KMS-11 (cell line): ENCODE measurements around the gene CPM.

Source experiments
- H2AFZ ChIP-seq: fragments of 200-600 bp; sonication (generic); 2 replicates; pipeline ENCODE4 v1.6.1; 2016; ENCODE audit warnings: antibody characterized with exemption, mixed run types, low read depth
- H3K27ac ChIP-seq: fragments of 200-600 bp; sonication (generic); 2 replicates; pipeline ENCODE4 v1.6.1; 2016; ENCODE audit warnings: mild to moderate bottlenecking, mixed run types
- H3K27me3 ChIP-seq: fragments of 200-600 bp; sonication (generic); 2 replicates; pipeline ENCODE4 v1.6.1; 2017; ENCODE audit warnings: mild to moderate bottlenecking, low read depth, mixed run types, moderate library complexity; ENCODE audit not compliant: insufficient read depth
- H3K36me3 ChIP-seq: fragments of 200-600 bp; sonication (generic); 2 replicates; pipeline ENCODE4 v1.6.1; 2017; ENCODE audit warnings: mild to moderate bottlenecking, mixed run types; ENCODE audit not compliant: insufficient read depth
- H3K4me1 ChIP-seq: fragments of 200-600 bp; sonication (generic); 2 replicates; pipeline ENCODE4 v1.6.1; 2016; ENCODE audit warnings: mild to moderate bottlenecking, low read depth, mixed run types; ENCODE audit not compliant: poor library complexity, severe bottlenecking
- H3K4me2 ChIP-seq: fragments of 200-600 bp; sonication (generic); 2 replicates; pipeline ENCODE4 v1.7.0; 2016; ENCODE audit warnings: mild to moderate bottlenecking, mixed run types
- H3K4me3 ChIP-seq: fragments of 200-600 bp; sonication (generic); IDR thresholded peaks from 2 replicates; pipeline ENCODE4 v1.6.1; 2017; ENCODE audit warnings: low read depth, low read length, mixed read lengths; ENCODE audit not compliant: insufficient read depth
- H3K79me2 ChIP-seq: fragments of 200-600 bp; sonication (generic); 2 replicates; pipeline ENCODE4 v1.6.1; 2016; ENCODE audit warnings: low read depth, mixed run types; ENCODE audit not compliant: insufficient read depth
- H3K9ac ChIP-seq: fragments of 200-600 bp; sonication (generic); 2 replicates; pipeline ENCODE4 v1.6.1; 2016; ENCODE audit warnings: mild to moderate bottlenecking, mixed run types
- H4K20me1 ChIP-seq: fragments of 200-600 bp; sonication (generic); 2 replicates; pipeline ENCODE4 v1.6.1; 2016; ENCODE audit warnings: mild to moderate bottlenecking, mixed run types; ENCODE audit not compliant: insufficient read depth
- CTCF ChIP-seq: fragments of 200-600 bp; sonication (generic); conservative IDR thresholded peaks from 2 replicates; pipeline ENCODE4 v1.6.1; 2017; ENCODE audit warnings: low read depth, mild to moderate bottlenecking, antibody characterized with exemption, low read length, moderate library complexity, mixed read lengths

The CPM gene

GRCh38 chr12:68839183-68840147 is 93.5 kb downstream of the CPM start:
- no peaks in the 10 kb centered on the region for H4K20me1 ChIP-seq

GRCh38 chr12:68838046-68838886 is 94.7 kb downstream of the CPM start:
- Histone ChIP-seq H3K79me2 (peaks cover 5% of the 10 kb centered on the region; the same call in 1 of the 2 replicates), H3K36me3 (peaks cover 21% of the 10 kb centered on the region; the same call in 1 of the 2 replicates), H2AFZ (no peak overlapping the region), H3K27ac (no peak overlapping the region), H3K4me2 (no peak overlapping the region), H4K20me1 (no peaks in the 10 kb centered on the region), H3K4me1 (no peaks in the 10 kb centered on the region), H3K4me3 (no peak overlapping the region), H3K9ac (no peak overlapping the region), H3K27me3 (no peaks in the 10 kb centered on the region)
- no peak for TF ChIP-seq CTCF

More at GRCh38 chr12:68839183-68840147, 93.5 kb downstream of the CPM start:
- H3K4me1 ChIP-seq, result no peaks in the 10 kb centered on the region
- H2AFZ ChIP-seq, result no peak overlapping the region
- no peaks in the 10 kb centered on the region for H3K27me3 ChIP-seq
- no peak for TF ChIP-seq CTCF
- no peak overlapping the region for H3K9ac ChIP-seq
- no peak overlapping the region for H3K4me3 ChIP-seq
- peaks cover 21% of the 10 kb centered on the region; the same call in 1 of the 2 replicates for H3K36me3 ChIP-seq
- H3K79me2 ChIP-seq, result peaks cover 5% of the 10 kb centered on the region; the same call in 1 of the 2 replicates
- no peak overlapping the region for H3K4me2 ChIP-seq
- no peak overlapping the region for H3K27ac ChIP-seq

GRCh38 chr12:68837215-68837614 is 95.8 kb downstream of the CPM start:
- Histone ChIP-seq H3K4me2 (no peak overlapping the region), H4K20me1 (no peaks in the 10 kb centered on the region), H3K4me3 (no peak overlapping the region), H3K79me2 (peaks cover 5% of the 10 kb centered on the region; the same call in 1 of the 2 replicates), H3K4me1 (no peaks in the 10 kb centered on the region), H3K27me3 (no peaks in the 10 kb centered on the region), H3K36me3 (peaks cover 19% of the 10 kb centered on the region; the same call in 1 of the 2 replicates), H3K9ac (no peak overlapping the region), H3K27ac (no peak overlapping the region), H2AFZ (no peak overlapping the region)
- TF ChIP-seq CTCF, result no peak

- no peak overlapping the region for H3K9ac ChIP-seq
- H3K36me3 ChIP-seq, result peaks cover 14% of the 10 kb centered on the region; the same call in 1 of the 2 replicates
- no peak overlapping the region for H3K27ac ChIP-seq
- H2AFZ ChIP-seq, result no peak overlapping the region
- no peaks in the 10 kb centered on the region for H3K4me1 ChIP-seq
- H3K27me3 ChIP-seq, result no peaks in the 10 kb centered on the region
- TF ChIP-seq CTCF, result no peak
- H3K4me3 ChIP-seq, result no peak overlapping the region
- no peak overlapping the region for H3K4me2 ChIP-seq
- H3K79me2 ChIP-seq, result peaks cover 5% of the 10 kb centered on the region; the same call in 1 of the 2 replicates
- H4K20me1 ChIP-seq, result no peaks in the 10 kb centered on the region
These were observed 97.5 kb downstream of the CPM start for GRCh38 chr12:68835333-68835908.
